Fibroblast of the aortic adventitia (primary cell): ENCODE results near the gene OOEP. TPM values are rescaled to one million over a fixed set of nuclear protein-coding genes. Genes with fewer than 3 reads are reported as not detected.
A peak's percentile ranks its signal among the peaks of the same experiment; 100 is the strongest.
"Not testable (repeated sequence)": the region's sequence is repeated elsewhere in the genome, so short reads cannot be mapped to it uniquely, and the experiment has no call there.

Source experiments
- DNase-seq: peaks from one replicate; pipeline ENCODE4 v3.0.0-alpha.2; 2010; ENCODE audit warnings: low read depth
- H3K4me3 ChIP-seq: 2 replicates; pipeline ENCODE4 v1.5.1; 2011; ENCODE audit warnings: low read depth, mild to moderate bottlenecking, control low read depth, low read length, moderate library complexity
- total RNA-seq: library from RNA; depleted of rRNA; stranded (reverse); fragments of >200 nt; gene quantifications from 2 replicates; pipeline ENCODE4 v1.2.3, GENCODE V29; 2012; ENCODE audit warnings: low replicate concordance
- TF ChIP-seq, protein P1 (sequence below): IDR thresholded peaks from 2 replicates; pipeline ENCODE4 v1.5.1; 2011; ENCODE audit warnings: mild to moderate bottlenecking, low read length, control low read depth, inconsistent platforms; ENCODE audit not compliant: insufficient read depth

The OOEP gene
- total RNA-seq, 1 donor = not detected

DNA sequence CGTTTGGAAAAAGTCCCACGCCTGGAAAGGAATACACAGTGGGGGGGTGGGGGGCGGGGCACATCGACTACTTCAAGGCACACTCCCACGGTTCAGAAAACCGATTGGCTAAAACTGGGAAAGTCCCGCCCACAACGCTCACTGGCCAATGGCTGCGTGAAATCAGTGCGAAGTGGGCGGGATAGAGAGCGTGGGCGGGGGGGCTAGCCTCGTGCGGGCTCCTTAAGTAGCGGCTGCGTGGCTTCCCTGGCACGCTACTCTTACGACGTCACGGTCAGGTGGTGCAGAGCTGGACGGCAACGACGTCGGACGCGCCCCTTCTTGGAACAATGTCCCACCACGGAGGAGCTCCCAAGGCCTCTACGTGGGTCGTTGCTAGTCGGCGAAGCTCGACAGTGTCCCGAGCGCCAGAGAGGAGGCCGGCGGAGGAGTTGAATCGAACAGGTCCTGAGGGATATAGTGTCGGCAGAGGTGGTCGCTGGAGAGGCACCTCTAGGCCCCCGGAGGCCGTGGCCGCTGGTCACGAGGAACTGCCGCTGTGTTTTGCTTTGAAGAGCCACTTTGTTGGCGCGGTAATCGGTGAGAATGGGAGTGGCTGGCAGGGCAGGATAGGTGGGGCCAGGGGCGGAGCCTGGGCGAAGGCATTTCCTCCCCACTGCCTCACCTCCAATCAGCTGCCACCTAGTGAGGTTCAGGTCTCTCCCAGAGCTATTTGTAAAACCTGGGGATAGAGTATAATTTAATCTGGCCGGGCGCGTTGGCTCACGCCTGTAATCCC is 25.1 kb upstream of the OOEP start, which contains the start of gene DDX43:
Gene DDX43, plus strand, starts transcription at position 252 of the 778 bp plus-strand sequence. Its CDS starts 78 bp downstream, at position 330.
- TF ChIP-seq, protein P1, sequence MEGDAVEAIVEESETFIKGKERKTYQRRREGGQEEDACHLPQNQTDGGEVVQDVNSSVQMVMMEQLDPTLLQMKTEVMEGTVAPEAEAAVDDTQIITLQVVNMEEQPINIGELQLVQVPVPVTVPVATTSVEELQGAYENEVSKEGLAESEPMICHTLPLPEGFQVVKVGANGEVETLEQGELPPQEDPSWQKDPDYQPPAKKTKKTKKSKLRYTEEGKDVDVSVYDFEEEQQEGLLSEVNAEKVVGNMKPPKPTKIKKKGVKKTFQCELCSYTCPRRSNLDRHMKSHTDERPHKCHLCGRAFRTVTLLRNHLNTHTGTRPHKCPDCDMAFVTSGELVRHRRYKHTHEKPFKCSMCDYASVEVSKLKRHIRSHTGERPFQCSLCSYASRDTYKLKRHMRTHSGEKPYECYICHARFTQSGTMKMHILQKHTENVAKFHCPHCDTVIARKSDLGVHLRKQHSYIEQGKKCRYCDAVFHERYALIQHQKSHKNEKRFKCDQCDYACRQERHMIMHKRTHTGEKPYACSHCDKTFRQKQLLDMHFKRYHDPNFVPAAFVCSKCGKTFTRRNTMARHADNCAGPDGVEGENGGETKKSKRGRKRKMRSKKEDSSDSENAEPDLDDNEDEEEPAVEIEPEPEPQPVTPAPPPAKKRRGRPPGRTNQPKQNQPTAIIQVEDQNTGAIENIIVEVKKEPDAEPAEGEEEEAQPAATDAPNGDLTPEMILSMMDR = no peak
- H3K4me3 ChIP-seq = no peak within 1 kb of the TSS
- peak; percentile 8 for DNase-seq

DNA sequence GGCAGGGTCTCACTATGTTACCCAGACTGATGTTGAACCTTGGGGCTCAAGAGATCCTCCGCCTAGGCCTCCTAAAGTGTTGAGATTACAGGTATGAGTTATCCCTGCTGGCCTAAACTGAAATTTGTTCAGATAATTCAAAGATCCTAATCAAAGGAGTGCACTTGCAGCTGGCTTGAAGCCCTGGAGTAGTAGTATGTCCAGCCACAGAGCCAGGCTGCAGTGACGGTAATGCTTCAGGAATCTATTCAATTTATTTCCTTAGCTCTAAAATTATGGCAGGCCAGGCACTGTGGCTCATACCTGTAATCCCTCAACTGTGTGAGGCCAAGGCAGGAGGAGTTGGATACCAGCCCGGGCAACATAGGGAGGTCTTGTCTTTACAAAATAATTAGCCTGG is 23.6 kb upstream of the OOEP start:
- TF ChIP-seq, protein P1 = no peak
- DNase-seq = no peak
- H3K4me3 ChIP-seq = no peak overlapping the region

DNA sequence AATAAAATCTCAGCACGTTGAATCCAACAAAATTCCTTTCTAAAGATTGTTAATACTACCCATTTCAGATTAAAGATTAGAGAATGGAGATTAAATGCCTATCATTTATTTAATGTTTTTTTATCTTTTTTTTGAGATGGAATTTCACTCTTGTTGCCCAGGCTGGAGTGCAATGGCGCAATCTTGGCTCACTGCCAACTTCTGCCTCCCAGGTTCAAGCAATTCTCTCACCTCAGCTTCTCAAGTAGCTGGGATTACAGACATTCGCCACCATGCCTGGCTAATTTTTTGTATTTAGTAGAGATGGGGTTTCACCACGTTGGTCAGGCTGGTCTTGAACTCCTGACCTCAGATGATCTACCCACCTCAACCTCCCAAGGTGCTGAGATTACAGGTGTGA is 22.5 kb upstream of the OOEP start:
- DNase-seq = peak; percentile 13
- H3K4me3 ChIP-seq = not testable (repeated sequence)

DNA sequence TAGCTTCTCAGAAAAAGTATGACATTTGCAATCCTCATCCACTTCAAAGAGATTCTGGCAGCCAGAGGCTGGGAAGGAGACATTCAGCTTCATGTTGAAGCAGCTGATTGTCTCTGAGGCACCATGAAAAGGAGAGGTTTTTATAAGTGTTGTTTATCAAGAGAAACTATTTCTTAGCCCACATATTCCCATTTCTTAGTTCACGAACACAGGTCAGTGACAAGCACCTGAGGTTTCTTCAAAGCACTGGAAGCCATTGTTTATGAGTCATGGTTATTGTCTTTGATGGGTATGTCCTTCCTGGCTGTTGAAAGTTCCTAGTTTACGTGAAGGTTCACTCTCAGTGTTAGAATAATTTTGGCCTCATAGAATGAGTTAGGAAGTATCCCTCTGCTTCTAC is 22.0 kb upstream of the OOEP start:
- no peak for DNase-seq
- TF ChIP-seq, protein P1 = no peak
- no peak overlapping the region for H3K4me3 ChIP-seq

DNA sequence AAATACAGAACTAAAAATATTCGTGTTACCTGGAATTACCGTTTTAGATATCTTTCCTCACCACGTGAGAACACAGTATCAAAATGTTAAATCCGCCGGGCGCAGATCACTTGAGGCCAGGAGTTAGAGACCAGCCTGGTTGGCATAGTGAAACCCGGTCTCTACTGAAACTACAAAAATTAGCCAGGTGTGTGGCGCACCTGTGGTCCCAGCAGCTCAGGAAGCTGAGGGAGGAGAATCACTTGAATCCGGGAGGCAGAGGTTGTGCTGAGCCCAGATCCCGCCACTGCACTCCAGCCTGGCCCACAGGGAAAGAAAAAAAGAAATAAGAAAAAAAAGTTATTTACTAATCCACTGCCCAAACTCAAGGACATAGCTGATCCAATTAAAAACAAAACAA is 20.2 kb upstream of the OOEP start:
- TF ChIP-seq, protein P1 = no peak
- no peak overlapping the region for H3K4me3 ChIP-seq
- DNase-seq = no peak

DNA sequence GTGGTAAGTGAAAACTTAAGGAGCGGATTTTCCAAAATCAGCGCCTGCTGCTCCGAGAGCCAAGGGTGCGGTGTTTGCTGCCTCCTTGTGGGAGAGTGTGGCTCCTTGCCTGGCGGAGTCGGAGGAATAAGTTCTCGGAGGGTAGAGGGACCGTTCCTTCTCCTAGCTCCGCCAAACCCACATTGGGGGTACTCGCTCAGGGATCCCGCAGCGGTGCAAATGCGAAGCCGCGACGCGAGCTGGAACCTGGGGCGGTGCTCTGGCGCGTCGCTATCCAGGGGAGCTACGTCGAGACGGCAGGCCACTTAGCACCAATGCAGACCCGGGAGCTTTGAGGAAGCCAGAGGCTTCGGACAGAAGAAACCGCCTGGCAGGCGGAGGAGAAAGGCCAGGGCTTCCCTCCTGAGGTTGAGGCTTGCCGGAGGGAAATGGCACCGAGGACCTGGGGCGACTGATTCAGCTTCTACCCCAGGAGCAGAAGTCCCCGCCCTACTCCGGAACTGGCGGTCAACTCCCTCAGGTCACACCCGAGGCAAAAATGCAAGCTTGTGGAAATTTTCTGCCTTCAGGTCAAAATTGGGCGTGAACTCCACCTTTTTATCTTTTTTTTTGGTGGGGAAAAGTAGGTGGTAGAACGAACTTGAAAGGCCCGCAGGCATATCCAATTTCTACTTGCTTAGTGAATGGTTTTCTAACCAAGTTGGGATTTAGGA is 19.3 kb upstream of the OOEP start:
- TF ChIP-seq, protein P1 = peak; percentile 84
- H3K4me3 ChIP-seq = peak overlapping the region; percentile 66
- peak; percentile 56 for DNase-seq

DNA sequence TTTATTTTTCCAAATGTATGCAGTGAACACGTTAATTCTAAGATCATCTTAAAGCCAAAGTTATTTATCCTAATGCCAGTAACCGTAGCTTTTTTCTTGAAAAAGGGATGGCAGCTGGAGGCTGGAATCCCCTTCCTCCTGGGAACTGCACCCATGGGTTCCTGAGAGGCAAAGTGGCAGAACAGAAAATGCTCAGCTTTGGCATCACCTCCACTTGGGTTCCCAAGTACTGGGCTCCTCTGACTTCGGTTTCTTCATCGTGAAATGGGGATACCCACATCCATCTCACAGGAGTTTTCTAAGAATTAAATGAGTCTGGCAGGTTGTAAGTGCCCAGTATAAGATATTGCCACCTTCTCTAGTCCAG is 18.7 kb upstream of the OOEP start:
- TF ChIP-seq, protein P1 = no peak

More for the DNA sequence above, 18.7 kb upstream of the OOEP start:
- peak overlapping the region; percentile 66 for H3K4me3 ChIP-seq
- no peak for DNase-seq
